Calu3 (cell line): ENCODE data around the gene CAPN11. TPM values are rescaled to one million over a fixed set of nuclear protein-coding genes. Genes with fewer than 3 reads are reported as not detected.

Source experiments
- BruUV-seq: library from RNA; stranded (reverse); fragments of 400-500 nt; replicated peaks from 2 replicates; lab custom pipeline; 2021; lab: Mats Ljungman, UMichigan
- CTCF ChIA-PET: fragments of 300-600 bp; sonication (Branson Sonifier 250); formaldehyde crosslinking; loops from one replicate; lab custom pipeline; 2022; ENCODE audit warnings: antibody characterized with exemption; lab: Charles Lee
- DNase-seq: peaks from one replicate; pipeline ENCODE4 v3.0.0; 2022
- H3K27ac Mint-ChIP-seq: one replicate; pipeline ENCODE4 v1.8.0; 2022; ENCODE audit warnings: mixed read lengths; ENCODE audit not compliant: unreplicated experiment
- H3K27me3 Mint-ChIP-seq: one replicate; pipeline ENCODE4 v1.8.0; 2022; ENCODE audit warnings: mixed read lengths; ENCODE audit not compliant: unreplicated experiment
- H3K36me3 Mint-ChIP-seq: one replicate; pipeline ENCODE4 v1.8.0; 2022; ENCODE audit warnings: mild to moderate bottlenecking, moderate library complexity, mixed read lengths; ENCODE audit not compliant: insufficient read depth, unreplicated experiment
- H3K4me1 Mint-ChIP-seq: one replicate; pipeline ENCODE4 v1.8.0; 2022; ENCODE audit warnings: mild to moderate bottlenecking, low read depth, mixed read lengths; ENCODE audit not compliant: unreplicated experiment
- H3K4me3 Mint-ChIP-seq: one replicate; pipeline ENCODE4 v1.8.0; 2022; ENCODE audit warnings: mild to moderate bottlenecking, low read depth, moderate library complexity, mixed read lengths; ENCODE audit not compliant: unreplicated experiment
- H3K9me3 Mint-ChIP-seq: one replicate; pipeline ENCODE4 v1.8.0; 2022; ENCODE audit warnings: low read depth, mixed read lengths; ENCODE audit not compliant: unreplicated experiment
- CTCF ChIP-seq: fragments of 200-600 bp; IDR thresholded peaks from one replicate; pipeline ENCODE4 v1.8.0; 2022; ENCODE audit warnings: antibody characterized with exemption; ENCODE audit not compliant: unreplicated experiment
- intact Hi-C: fragments of 100-400 bp; cut with micrococcal nuclease; formaldehyde crosslinking; loops from one replicate; pipeline ENCODE4 v1.10.0; 2022; ENCODE audit not compliant: unreplicated experiment
- total RNA-seq: library from RNA; stranded (reverse); gene quantifications from 2 replicates; pipeline ENCODE4 v1.2.3, GENCODE V29; 2022

Gene CAPN11
- total RNA-seq, 1 experiment from 2014 or later: not detected

GRCh38 chr6:44111434-44112417, 46.9 kb upstream of the CAPN11 start:
- no peaks in the 10 kb centered on the region for H3K27me3 Mint-ChIP-seq
- H3K4me1 Mint-ChIP-seq: peaks cover 47% of the 10 kb centered on the region
- peaks cover 67% of the 10 kb centered on the region for H3K36me3 Mint-ChIP-seq
- CTCF ChIA-PET: interaction anchor here (0.6 to 1.4 kb wide), 8 partner anchors 10 to 404 kb away, joined by 3 to 11 read pairs (median 4); no protein-coding TSS in a partner anchor
- H3K9me3 Mint-ChIP-seq: no peaks in the 10 kb centered on the region
- no peak for TF ChIP-seq CTCF
- peak; percentile 44 for DNase-seq
- H3K4me3 Mint-ChIP-seq: peak overlapping the region; percentile 21
- no TSS peak for BruUV-seq
- intact Hi-C loops: no loop called here
- peak overlapping the region; percentile 83 for H3K27ac Mint-ChIP-seq

- H3K36me3 Mint-ChIP-seq: peaks cover 66% of the 10 kb centered on the region
- DNase-seq: no peak
- no peak overlapping the region for H3K27ac Mint-ChIP-seq
- H3K4me1 Mint-ChIP-seq: peaks cover 63% of the 10 kb centered on the region
- no peaks in the 10 kb centered on the region for H3K27me3 Mint-ChIP-seq
- no TSS peak for BruUV-seq
- intact Hi-C loops: no loop called here
- H3K4me3 Mint-ChIP-seq: no peak overlapping the region
- CTCF ChIA-PET: interaction anchor here (0.7 to 0.9 kb wide), 2 partner anchors 21 to 31 kb away, joined by 4 to 9 read pairs; no protein-coding TSS in a partner anchor
- TF ChIP-seq CTCF: peak; percentile 20
- H3K9me3 Mint-ChIP-seq: no peaks in the 10 kb centered on the region
Measured at GRCh38 chr6:44113414-44113813, 45.2 kb upstream of the CAPN11 start.

GRCh38 chr6:44115866-44116265, 42.8 kb upstream of the CAPN11 start:
- CTCF ChIA-PET: interaction anchor here (1.3 kb wide), 1 partner anchor 18 kb away, joined by 3 read pairs; no protein-coding TSS in a partner anchor
- no TSS peak for BruUV-seq
- Mint-ChIP-seq H3K4me3 (peak overlapping the region; percentile 11), H3K4me1 (peaks cover 72% of the 10 kb centered on the region), H3K36me3 (peaks cover 49% of the 10 kb centered on the region), H3K9me3 (no peaks in the 10 kb centered on the region), H3K27ac (peak overlapping the region; percentile 71), H3K27me3 (no peaks in the 10 kb centered on the region)
- no peak for TF ChIP-seq CTCF
- intact Hi-C loops: no loop called here
- DNase-seq: peak; percentile 84

GRCh38 chr6:44116641-44117382, 41.8 kb upstream of the CAPN11 start:
- Mint-ChIP-seq H3K27ac (peak overlapping the region; percentile 70), H3K4me3 (peak overlapping the region; percentile 10), H3K9me3 (no peaks in the 10 kb centered on the region), H3K27me3 (no peaks in the 10 kb centered on the region), H3K36me3 (peaks cover 40% of the 10 kb centered on the region), H3K4me1 (peaks cover 71% of the 10 kb centered on the region)
- intact Hi-C loops: no loop called here
- CTCF ChIA-PET: interaction anchor here (0.6 to 2.4 kb wide), 10 partner anchors 11 to 742 kb away, joined by 3 to 14 read pairs (median 4); partner anchors contain the start of genes MRPL14 and TMEM63B
- no TSS peak for BruUV-seq
- no peak for DNase-seq
- TF ChIP-seq CTCF: no peak
